A549 treated with dexamethasone at 1 μM for 4 hours (cell line): ENCODE results near the gene LAMTOR4. TPM values are rescaled to one million over a fixed set of nuclear protein-coding genes. Genes with fewer than 3 reads are reported as not detected.

Experiments
- total RNA-seq: library from RNA; stranded (reverse); fragments of 200-300 nt; extraction: Qiagen RNA extraction; gene quantifications from 5 replicates; pipeline ENCODE4 v1.2.3, GENCODE V29; 2022

Gene LAMTOR4
- total RNA-seq, result 122 to 148 TPM (median 137 TPM) in 5 replicates

DNA sequence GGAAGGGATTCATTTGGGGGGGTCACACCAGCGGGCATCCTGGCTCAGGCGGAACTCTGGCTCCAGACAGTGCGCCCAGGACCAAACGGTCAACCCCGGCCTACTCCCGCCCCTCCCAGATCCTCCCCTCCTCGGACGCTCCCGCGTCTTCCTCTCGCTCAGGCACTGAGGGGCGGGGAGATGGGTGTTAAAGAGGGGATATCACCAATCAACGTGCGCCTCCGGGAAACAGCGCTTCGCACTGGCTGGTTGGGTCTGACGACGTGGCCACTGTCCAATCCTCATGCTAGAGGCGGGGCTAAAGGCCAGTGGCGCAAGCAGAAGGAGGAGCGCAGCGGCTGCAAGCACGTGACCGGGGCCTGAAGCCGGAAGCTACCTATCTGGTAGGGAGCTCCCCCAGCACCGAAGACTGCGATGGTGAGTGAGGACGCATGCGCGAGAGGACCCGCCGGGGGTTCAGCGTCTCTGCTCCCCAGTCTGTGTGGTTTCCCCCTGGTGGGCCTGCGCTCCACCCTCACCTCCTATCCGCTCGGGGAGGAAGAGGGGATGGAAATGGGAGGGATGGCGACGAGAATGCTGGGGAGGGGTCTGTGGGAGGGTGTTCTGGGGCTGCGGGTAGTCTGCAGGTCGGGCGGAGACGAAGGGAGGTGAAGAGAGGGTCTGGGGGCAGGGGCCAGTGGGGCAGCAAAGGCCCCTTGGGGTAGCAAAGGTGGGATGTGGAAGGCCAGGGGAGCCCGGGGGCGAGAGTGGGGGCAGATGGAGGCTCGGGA, at the start of gene LAMTOR4:
Gene LAMTOR4 (plus strand): TSS at position 360 of the 770 bp plus-strand sequence. CDS start 55 bp downstream, at position 415.

DNA sequence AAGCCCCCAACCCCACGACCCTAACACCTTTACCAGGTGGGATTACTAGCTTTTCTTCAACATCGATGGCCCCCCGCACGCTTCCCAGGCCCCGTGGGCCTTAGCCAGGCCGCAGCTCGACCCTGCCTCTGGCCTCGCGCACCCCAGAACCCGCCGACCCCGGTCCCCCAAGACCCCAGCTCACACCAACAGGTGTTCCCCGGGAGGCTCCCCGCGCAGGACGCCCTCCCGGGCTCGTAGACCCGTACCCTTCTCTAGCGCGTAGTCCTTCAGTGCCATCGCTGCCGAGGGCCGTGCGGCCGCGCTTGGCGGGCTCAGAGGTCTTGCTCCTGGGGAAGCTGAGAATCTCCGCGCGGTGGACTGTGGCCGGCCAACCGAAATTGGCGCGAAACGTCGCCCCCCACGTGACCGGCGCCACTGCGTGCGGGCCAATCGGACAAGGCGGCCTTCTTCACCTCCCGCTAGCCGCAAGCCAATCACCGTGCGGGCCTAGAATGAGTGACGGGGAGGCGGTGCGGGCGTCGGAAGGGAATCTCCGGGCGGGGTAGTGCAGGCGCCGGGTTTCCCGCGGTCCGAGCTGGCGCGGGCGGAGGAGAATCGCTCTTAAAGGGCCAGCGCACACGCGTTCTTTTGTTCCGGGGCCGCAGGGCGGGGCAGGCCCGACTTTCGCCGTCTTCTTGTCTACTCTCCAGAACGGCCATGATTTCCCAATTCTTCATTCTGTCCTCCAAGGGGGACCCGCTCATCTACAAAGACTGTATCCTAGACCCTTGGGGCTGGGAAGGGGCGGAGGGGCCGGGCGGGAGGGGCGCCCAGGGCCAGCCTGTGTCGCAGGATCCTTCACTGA, 47.5 kb upstream of the LAMTOR4 start, which contains the start of the genes AP4M1 and MCM7:
Gene AP4M1 (plus strand): TSS at position 628 of the 847 bp plus-strand sequence. CDS start 72 bp downstream, at position 700.
Gene MCM7 (minus strand): TSS at position 382 of the 847 bp plus-strand sequence. CDS start 103 bp downstream, at position 279.

DNA sequence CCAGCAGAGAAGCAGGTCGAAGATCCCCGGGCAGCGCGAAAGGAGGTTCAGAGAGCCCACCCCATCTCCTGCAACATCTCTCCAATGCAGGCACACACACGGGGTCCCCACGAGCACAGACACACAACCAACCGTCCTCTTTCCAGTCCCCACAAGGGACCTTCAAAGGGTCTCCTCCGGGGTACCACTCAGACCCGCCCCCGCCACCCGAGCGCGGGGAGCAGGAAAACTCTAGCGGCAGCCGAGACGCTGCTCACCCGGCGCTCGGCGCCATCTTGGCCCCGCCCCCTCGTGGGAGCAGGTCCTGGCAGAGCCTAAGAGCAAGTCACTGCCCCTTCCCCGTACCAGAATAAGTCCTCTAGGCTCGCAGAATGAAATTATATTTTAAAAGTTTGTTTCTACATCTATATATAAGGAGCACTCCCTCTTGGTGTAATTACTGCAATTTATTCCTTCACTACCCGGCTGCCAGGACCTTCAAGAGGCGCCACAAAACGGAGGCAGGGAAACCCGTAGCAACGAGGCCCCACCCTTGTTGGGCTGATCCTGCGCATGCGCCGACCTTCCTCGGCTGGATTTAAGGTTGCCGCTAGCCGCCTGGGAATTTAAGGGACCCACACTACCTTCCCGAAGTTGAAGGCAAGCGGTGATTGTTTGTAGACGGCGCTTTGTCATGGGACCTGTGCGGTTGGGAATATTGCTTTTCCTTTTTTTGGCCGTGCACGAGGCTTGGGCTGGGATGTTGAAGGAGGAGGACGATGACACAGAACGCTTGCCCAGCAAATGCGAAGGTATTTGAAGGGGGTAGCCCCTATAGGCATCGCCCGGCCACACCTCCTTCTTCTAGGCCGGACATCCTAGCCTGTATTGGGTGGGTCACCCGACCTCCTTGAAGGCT, 29.4 kb upstream of the LAMTOR4 start, which contains the start of the genes CNPY4 and TAF6:
Gene CNPY4 (plus strand): TSS at position 563 of the 898 bp plus-strand sequence. CDS start 111 bp downstream, at position 674.
Gene TAF6 (minus strand): TSS at position 287 of the 898 bp plus-strand sequence. CDS start 5,149 bp downstream, outside the sequence.

DNA sequence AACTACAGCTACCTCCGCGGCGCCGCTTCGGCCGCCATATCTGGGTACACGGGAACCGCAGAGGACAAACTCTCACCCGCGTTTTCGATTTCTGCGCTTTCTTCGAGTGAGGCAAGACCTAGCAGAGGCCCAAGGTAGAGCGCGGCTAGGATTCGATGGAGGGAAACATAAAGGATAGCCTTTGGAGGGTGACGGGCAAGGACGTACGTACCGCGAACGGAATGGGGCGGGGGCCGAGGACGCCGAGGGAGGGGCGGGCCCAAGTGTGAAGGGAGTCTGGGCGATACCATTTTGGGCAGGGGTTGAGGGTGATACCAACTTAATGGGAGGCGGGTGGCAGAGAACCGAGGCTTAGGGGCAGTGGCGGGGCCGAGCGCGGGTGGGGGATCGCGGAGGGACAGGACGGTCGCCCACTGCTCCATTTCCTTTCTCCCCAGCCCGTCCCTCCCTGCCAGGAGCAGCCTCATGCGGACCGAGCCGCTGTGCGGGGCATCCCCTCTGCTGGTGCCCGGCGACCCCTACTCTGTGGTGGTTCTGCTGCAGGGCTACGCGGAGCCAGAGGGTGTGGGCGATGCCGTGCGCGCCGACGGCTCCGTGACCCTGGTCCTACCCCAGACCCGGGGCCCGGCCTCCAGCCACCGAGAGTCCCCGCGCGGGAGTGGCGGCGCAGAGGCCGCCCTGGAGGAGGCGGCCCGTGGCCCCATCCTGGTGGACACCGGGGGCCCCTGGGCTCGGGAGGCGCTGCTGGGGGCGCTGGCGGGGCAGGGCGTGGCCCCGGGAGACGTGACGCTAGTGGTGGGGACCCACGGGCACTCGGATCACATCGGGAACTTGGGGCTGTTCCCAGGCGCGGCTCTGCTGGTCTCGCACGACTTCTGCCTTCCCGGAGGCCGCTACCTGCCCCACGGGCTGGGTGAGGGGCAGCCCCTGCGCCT, 21.5 kb upstream of the LAMTOR4 start, which contains the start of gene MBLAC1:
Gene MBLAC1 (plus strand): TSS at position 37 of the 935 bp plus-strand sequence. CDS start 429 bp downstream, at position 466.

DNA sequence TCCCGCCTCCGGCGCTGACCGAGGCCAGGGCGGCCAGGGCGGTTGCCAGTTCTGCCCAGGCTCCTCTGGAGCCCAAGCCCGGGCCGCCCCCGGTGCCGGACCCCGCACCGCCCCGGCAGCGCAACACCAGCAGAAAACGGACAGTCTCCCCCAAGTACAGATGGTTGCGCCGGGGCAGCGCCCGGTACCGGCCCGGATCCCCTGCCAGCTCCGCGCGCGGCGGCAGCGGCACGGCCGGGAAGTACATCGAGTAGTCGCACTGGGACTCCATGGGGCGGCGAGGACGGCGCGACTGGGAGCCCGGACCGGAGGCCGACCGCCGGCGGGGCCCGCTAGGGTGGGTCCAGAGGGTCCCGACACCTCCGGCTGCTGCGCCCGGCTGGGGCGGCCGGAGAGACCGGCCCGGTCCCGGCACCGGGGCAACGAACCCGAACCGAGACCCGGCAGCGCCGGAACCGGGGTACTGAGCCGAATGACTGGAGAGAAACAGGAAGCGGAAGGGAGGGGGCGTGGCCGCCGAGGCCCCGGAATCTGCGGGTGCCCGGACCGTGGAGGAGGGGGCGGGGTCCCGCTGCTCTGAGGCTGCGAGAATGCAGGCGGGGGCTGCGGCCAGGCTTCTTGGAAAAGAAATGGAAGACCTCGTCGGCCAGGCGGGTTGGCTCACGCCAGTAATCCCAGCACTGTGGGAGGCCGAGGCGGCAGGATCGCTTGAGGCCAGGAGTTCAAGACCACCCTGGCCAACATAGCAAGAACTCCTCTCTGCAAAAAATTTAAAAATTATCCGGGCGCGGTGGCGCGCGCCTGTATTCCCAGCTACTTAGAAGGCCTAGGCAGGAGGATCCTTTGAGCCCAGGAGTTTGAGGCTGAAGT, 9.7 kb downstream of the LAMTOR4 start, which contains the start of gene TRAPPC14:
Gene TRAPPC14 (minus strand): TSS at position 495 of the 870 bp plus-strand sequence. CDS start 224 bp downstream, at position 271.

DNA sequence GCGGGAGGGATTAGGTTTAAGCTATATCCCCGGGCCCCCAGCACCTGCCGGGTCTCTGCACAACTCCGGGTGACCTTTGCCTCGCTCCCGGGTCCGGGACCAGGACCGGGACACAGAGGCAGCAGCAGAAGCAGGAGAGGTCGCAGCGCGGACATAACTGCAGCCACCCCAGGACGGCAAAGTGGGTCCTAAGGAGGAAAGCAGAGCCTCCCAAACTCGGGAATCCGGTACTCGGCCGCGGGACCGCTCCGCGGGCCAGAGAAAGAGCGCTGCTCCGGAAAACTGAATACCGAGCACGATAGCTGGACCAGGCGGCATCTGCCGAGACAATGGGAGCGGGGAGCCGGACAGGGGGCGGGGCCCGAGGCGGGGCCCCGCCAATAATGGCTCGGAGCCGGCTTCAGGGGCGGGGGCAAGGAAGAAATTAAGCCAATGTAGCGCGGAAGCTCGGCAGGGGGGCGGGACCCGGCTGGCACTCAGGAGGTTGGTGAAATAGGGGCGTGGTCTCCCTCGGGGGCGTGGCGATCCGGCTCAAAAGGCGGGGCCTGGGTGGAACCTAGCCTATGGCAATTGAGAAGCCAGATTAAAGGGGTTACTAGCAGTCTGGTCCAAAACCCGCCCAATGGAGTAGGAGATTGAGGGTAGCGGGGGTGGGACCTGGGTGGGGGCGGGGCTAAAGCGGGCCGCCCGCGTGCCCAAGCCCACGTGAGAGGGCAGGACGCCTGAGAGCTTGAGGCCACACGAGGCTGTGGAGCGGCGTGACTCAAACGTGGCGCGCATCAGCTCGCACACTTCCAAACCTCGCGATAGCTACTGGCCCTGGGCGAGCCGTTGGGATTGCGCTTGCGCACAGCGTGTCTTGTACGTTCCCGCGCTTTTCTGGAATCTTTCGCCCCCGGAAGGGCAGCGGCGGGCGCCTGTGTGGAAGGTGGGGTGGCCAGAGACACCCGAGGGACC, 28.6 kb downstream of the LAMTOR4 start, which contains the start of the genes GPC2 and STAG3:
Gene GPC2 (minus strand): TSS at position 337 of the 957 bp plus-strand sequence. CDS start 182 bp downstream, at position 155.
Gene STAG3 (plus strand): TSS at position 874 of the 957 bp plus-strand sequence. CDS start 2,639 bp downstream, outside the sequence.

Other genes with a start within 250 kb of the LAMTOR4 start
- 24.5 to 26.8 TPM (median 25.8 TPM) in 5 replicates for gene TRIM4, start 229.4 kb upstream of the LAMTOR4 start, total RNA-seq
- 0.08 to 0.15 TPM (median 0.09 TPM) in 3 of 5 replicates, not detected in the others for gene GJC3, start 219.3 kb upstream of the LAMTOR4 start, total RNA-seq
- gene AZGP1, start 172.9 kb upstream of the LAMTOR4 start, total RNA-seq, result 0.21 to 0.22 TPM in 2 of 5 replicates, not detected in the others
- gene ZKSCAN1, start 133.3 kb upstream of the LAMTOR4 start, total RNA-seq, result 7.5 to 12.8 TPM (median 10.7 TPM) in 5 replicates
- gene ZSCAN21, start 99.1 kb upstream of the LAMTOR4 start, total RNA-seq, result 10.5 to 11.7 TPM (median 11.0 TPM) in 5 replicates
- gene ZNF3, start 67.2 kb upstream of the LAMTOR4 start, total RNA-seq, result 18.4 to 21.8 TPM (median 20.4 TPM) in 5 replicates
- 155 to 191 TPM (median 173 TPM) in 5 replicates for gene COPS6, start 59.9 kb upstream of the LAMTOR4 start, total RNA-seq
- gene MCM7, start 47.5 kb upstream of the LAMTOR4 start, total RNA-seq, result 214 to 235 TPM (median 230 TPM) in 5 replicates
- gene AP4M1, start 47.3 kb upstream of the LAMTOR4 start, total RNA-seq, result 12.2 to 13.3 TPM (median 12.9 TPM) in 5 replicates
- gene TAF6, start 29.6 kb upstream of the LAMTOR4 start, total RNA-seq, result 54.7 to 70.6 TPM (median 67.5 TPM) in 5 replicates
- gene CNPY4, start 29.3 kb upstream of the LAMTOR4 start, total RNA-seq, result 8.1 to 10.4 TPM (median 9.5 TPM) in 5 replicates
- 1.8 to 2.7 TPM (median 2.5 TPM) in 5 replicates for gene MBLAC1, start 22.0 kb upstream of the LAMTOR4 start, total RNA-seq
- 7.3 to 14.2 TPM (median 12.1 TPM) in 5 replicates for gene TRAPPC14, start 9.8 kb downstream of the LAMTOR4 start, total RNA-seq
- 0.04 to 0.09 TPM (median 0.05 TPM) in 4 of 5 replicates, not detected in the other for gene GAL3ST4, start 19.7 kb downstream of the LAMTOR4 start, total RNA-seq
- 0.39 to 0.75 TPM (median 0.69 TPM) in 5 replicates for gene GPC2, start 28.5 kb downstream of the LAMTOR4 start, total RNA-seq
- gene STAG3, start 29.0 kb downstream of the LAMTOR4 start, total RNA-seq, result 0.16 to 0.35 TPM (median 0.24 TPM) in 4 of 5 replicates, not detected in the other
- not detected in 5 replicates for gene PVRIG, start 71.0 kb downstream of the LAMTOR4 start, total RNA-seq
- not detected in 5 replicates for gene SPDYE3, start 158.8 kb downstream of the LAMTOR4 start, total RNA-seq
- gene PILRB, start 209.2 kb downstream of the LAMTOR4 start, total RNA-seq, result 12.1 to 32.0 TPM (median 25.1 TPM) in 5 replicates
- 3.0 to 5.8 TPM (median 5.0 TPM) in 5 replicates for gene PILRA, start 224.6 kb downstream of the LAMTOR4 start, total RNA-seq